Stimulated activated naive CD8-positive, alpha-beta T cell treated with anti-CD3 and anti-CD28 coated beads, Interleukin-15, Interleukin-2, amounts not matched to agents 100 ng/mL and 50 ng/mL, for 24 hours (primary cell): ENCODE results near the gene DLG2.
"Not testable (repeated sequence)": the region's sequence is repeated elsewhere in the genome, so short reads cannot be mapped to it uniquely, and the experiment has no call there.

Experiments used
- H3K27ac Mint-ChIP-seq: one replicate; pipeline ENCODE4 v1.8.0; 2021; ENCODE audit warnings: mild to moderate bottlenecking, mixed read lengths
- H3K27me3 Mint-ChIP-seq: one replicate; pipeline ENCODE4 v1.8.0; 2021; ENCODE audit warnings: mixed read lengths
- H3K36me3 Mint-ChIP-seq: one replicate; pipeline ENCODE4 v1.8.0; 2021; ENCODE audit warnings: low read depth, mixed read lengths
- H3K4me1 Mint-ChIP-seq: one replicate; pipeline ENCODE4 v1.8.0; 2021; ENCODE audit warnings: low read depth, mixed read lengths
- H3K4me3 Mint-ChIP-seq: one replicate; pipeline ENCODE4 v1.8.0; 2021; ENCODE audit warnings: mild to moderate bottlenecking, mixed read lengths
- H3K9me3 Mint-ChIP-seq: one replicate; pipeline ENCODE4 v1.8.0; 2021; ENCODE audit warnings: mixed read lengths

The DLG2 gene

DNA sequence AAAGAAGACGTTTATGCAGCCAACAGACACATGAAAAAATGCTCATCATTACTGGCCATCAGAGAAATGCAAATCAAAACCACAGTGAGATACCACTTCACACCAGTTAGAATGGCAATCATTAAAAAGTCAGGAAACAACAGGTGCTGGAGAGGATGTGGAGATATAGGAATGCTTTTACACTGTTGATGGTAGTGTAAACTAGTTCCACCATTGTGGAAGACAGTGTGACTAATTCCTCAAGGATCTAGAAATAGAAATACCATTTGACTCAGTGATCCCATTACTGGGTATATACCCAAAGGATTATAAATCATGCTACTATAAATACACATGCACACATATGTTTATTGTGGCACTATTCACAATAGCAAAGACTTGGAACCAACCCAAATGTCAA lies 786.9 kb downstream of the DLG2 start:
- H3K4me1 Mint-ChIP-seq, H3K36me3 Mint-ChIP-seq, H3K27ac Mint-ChIP-seq, H3K9me3 Mint-ChIP-seq, H3K27me3 Mint-ChIP-seq, H3K4me3 Mint-ChIP-seq: not testable (repeated sequence)

DNA sequence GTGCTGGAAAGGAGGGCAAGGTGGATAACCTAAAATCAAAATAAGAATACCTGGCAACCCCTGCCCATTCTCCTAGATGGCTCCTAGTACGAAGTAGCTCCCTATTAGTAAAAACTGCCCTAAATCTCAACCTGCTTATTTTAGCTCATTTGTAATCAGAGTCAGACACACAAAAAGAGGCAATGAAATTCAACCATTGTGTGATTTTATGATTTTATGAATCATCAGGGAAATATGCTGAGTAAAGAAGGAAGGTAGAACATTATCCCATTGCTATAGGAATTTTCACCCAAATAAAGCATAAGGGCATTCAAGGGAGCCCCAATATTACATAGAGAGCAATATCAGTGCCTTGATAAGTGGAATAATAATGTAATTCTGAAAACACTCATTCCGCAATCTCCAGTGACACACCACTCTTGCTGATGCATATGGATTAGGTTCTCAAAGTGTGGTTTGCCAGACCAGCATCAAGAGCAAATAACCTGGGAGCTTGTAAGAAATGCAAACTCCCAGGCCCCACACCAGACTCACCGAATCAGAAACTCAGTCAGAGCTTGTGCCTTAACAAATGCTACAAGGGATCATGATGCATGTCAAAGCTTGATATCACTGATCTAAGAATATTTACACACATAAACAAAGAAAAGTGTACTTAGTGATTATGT lies 789.6 kb downstream of the DLG2 start:
- H3K36me3 Mint-ChIP-seq = no peaks in the 10 kb centered on the region

GRCh38 chr11:84836371-84836770 lies 790.8 kb downstream of the DLG2 start:
- no peaks in the 10 kb centered on the region for H3K4me1 Mint-ChIP-seq
- H3K27ac Mint-ChIP-seq = no peak overlapping the region

More for the DNA sequence above, 789.6 kb downstream of the DLG2 start:
- H3K4me1 Mint-ChIP-seq = no peaks in the 10 kb centered on the region
- H3K27ac Mint-ChIP-seq = no peak overlapping the region
- no peak overlapping the region for H3K4me3 Mint-ChIP-seq
- no peaks in the 10 kb centered on the region for H3K27me3 Mint-ChIP-seq
- no peaks in the 10 kb centered on the region for H3K9me3 Mint-ChIP-seq

DNA sequence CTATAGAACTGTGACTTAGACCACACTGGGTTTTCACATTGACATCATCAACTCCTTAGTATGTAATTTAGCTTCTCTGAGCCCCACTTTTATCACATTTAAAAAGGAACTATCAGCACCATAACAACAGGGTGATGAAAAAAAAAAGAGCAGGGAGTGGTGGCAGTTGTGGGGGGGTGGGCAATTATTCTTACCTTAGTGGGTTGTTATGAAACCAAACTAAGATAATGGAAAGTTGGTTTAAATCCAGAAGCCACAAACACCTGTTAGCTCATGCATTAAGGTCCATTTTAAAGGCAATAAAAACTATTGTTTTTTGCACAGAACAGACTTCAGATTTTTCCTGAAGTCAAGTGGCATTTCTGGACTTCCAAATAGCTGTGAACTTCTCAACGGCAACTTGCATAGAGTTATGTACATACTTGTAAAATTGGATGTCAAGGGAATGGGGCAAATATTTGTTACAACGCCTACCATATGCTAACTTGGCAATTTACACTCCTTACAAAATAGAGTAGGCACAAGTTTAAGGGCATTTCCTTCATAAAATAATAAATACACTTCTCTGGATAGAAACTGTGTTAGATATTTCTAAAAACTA lies 793.6 kb downstream of the DLG2 start:
- no peaks in the 10 kb centered on the region for H3K9me3 Mint-ChIP-seq
- no peaks in the 10 kb centered on the region for H3K27me3 Mint-ChIP-seq
- no peaks in the 10 kb centered on the region for H3K36me3 Mint-ChIP-seq
- H3K27ac Mint-ChIP-seq = no peak overlapping the region
- H3K4me1 Mint-ChIP-seq = no peaks in the 10 kb centered on the region
- no peak overlapping the region for H3K4me3 Mint-ChIP-seq

More at GRCh38 chr11:84836371-84836770, 790.8 kb downstream of the DLG2 start:
- no peak overlapping the region for H3K4me3 Mint-ChIP-seq
- no peaks in the 10 kb centered on the region for H3K36me3 Mint-ChIP-seq
- H3K27me3 Mint-ChIP-seq = no peaks in the 10 kb centered on the region
- H3K9me3 Mint-ChIP-seq = no peaks in the 10 kb centered on the region

GRCh38 chr11:84830372-84830771 lies 796.8 kb downstream of the DLG2 start:
- Mint-ChIP-seq H3K27ac (no peak overlapping the region), H3K4me3 (no peak overlapping the region), H3K4me1 (no peaks in the 10 kb centered on the region), H3K9me3 (no peaks in the 10 kb centered on the region), H3K36me3 (no peaks in the 10 kb centered on the region), H3K27me3 (no peaks in the 10 kb centered on the region)

DNA sequence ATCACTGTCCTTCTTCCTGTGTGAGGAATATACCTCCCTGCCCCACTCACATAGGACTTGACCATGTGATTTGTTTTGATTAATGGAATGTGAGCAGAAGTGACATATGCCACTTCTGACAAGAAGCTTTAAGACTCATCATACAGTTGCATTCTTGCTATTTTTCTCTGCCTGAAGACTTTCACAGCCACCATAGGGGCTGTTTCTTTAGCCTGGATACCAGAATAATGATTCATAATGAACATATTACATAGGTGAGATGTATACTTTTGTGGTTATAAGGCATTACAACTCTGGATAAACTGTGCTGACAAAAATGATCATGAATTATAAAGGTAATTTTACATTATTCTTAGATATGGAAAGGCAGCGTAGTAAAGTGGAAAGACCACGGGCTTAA lies 798.0 kb downstream of the DLG2 start:
- no peak overlapping the region for H3K4me3 Mint-ChIP-seq
- no peaks in the 10 kb centered on the region for H3K4me1 Mint-ChIP-seq
- H3K9me3 Mint-ChIP-seq = no peaks in the 10 kb centered on the region
- no peak overlapping the region for H3K27ac Mint-ChIP-seq
- no peaks in the 10 kb centered on the region for H3K36me3 Mint-ChIP-seq
- no peaks in the 10 kb centered on the region for H3K27me3 Mint-ChIP-seq

- Mint-ChIP-seq H3K27me3 (no peaks in the 10 kb centered on the region), H3K36me3 (no peaks in the 10 kb centered on the region), H3K9me3 (no peaks in the 10 kb centered on the region), H3K27ac (no peak overlapping the region), H3K4me1 (no peaks in the 10 kb centered on the region), H3K4me3 (no peak overlapping the region)
Observed at GRCh38 chr11:84828616-84829015, 798.5 kb downstream of the DLG2 start.

- H3K9me3 Mint-ChIP-seq = no peaks in the 10 kb centered on the region
- H3K27me3 Mint-ChIP-seq = no peaks in the 10 kb centered on the region
- no peaks in the 10 kb centered on the region for H3K36me3 Mint-ChIP-seq
- no peak overlapping the region for H3K27ac Mint-ChIP-seq
- no peaks in the 10 kb centered on the region for H3K4me1 Mint-ChIP-seq
- no peak overlapping the region for H3K4me3 Mint-ChIP-seq
Observed at GRCh38 chr11:84825106-84825660, 802.0 kb downstream of the DLG2 start.

DNA sequence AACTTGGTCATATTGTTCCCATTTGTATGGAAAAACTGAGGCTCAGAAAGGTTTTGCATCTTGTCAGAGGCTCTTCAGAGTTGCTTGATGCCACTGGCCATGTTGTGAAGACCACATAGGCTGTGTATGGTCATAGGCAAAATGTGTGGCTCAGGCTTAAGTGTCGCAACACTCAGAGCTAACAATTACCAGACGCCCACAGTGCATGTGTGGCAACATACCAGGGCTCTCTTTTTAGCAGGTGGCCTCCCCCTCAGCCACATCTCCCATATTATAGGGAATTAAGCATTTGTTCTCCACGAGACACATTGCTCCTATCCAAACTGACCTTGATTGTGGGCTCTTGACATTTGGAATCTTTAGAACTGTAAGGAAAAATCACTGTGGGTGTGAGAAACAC lies 802.5 kb downstream of the DLG2 start:
- Mint-ChIP-seq H3K27ac (no peak overlapping the region), H3K9me3 (no peaks in the 10 kb centered on the region), H3K4me3 (no peak overlapping the region), H3K27me3 (no peaks in the 10 kb centered on the region), H3K4me1 (no peaks in the 10 kb centered on the region), H3K36me3 (no peaks in the 10 kb centered on the region)

DNA sequence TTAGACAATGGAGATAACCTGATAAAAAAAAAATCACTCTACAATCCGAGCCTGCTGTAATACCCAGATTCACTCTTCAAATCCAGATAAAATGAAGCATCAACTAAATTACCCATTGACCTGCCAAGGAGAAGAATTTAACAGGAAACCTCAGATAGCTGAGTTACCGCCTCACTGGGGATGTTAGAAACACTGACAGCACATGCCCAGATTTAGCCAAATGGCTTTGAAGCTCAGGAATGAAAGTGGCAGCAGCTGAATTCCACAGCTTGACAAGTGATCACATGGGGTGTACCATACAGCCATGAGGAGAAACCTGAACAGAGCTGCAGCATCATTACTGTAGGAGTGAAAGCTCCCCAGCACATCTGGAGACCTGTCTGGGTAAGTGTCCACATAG lies 807.6 kb downstream of the DLG2 start:
- H3K27me3 Mint-ChIP-seq = no peaks in the 10 kb centered on the region
- no peaks in the 10 kb centered on the region for H3K36me3 Mint-ChIP-seq
- H3K27ac Mint-ChIP-seq = no peak overlapping the region
- H3K4me3 Mint-ChIP-seq = no peak overlapping the region
- H3K4me1 Mint-ChIP-seq = no peaks in the 10 kb centered on the region
- peaks cover 7% of the 10 kb centered on the region for H3K9me3 Mint-ChIP-seq

DNA sequence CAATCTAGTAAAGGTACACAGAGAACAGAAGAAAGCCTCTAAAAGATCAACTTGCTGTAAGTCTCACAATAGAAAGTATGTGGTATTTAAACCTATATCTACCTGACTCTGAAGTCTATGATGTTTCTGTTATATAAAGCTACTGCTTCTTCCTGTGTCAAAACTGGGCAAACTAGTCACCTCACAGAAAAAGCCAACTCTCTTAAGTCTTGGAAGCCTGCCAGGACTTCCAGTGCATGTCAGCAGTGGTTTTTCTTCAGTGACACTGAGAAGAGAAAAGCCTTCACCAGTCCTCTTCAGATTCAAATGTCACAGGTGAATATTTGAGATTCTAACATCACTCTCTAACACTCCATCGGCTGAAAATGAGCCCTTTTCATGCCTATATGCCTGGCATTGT lies 808.0 kb downstream of the DLG2 start:
- Mint-ChIP-seq H3K9me3 (peaks cover 11% of the 10 kb centered on the region), H3K4me3 (no peak overlapping the region), H3K36me3 (no peaks in the 10 kb centered on the region), H3K27me3 (no peaks in the 10 kb centered on the region), H3K4me1 (no peaks in the 10 kb centered on the region), H3K27ac (no peak overlapping the region)

DNA sequence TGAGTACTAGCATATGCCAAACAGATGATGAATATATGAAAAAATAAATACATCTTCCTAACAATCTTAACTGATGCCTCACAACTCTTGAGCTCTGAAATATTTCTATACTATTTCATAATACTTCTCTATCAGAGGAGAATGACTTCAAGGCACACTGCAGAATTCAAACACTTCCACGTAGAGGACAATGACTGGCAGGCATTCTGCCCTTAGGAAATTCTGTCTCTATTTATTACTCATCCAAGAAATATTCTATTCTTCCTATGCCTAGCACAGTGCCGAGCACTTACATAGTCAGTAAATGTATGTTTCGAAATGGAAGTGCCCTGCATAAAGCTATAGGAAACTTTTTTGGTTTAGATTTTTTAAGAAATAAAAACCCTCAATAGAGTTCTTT lies 809.1 kb downstream of the DLG2 start:
- Mint-ChIP-seq H3K4me1 (no peaks in the 10 kb centered on the region), H3K27me3 (no peaks in the 10 kb centered on the region), H3K36me3 (no peaks in the 10 kb centered on the region), H3K9me3 (peaks cover 16% of the 10 kb centered on the region), H3K4me3 (no peak overlapping the region), H3K27ac (no peak overlapping the region)

GRCh38 chr11:84812471-84812969 lies 814.6 kb downstream of the DLG2 start:
- no peaks in the 10 kb centered on the region for H3K27me3 Mint-ChIP-seq
- H3K4me3 Mint-ChIP-seq = no peak overlapping the region
- H3K36me3 Mint-ChIP-seq = no peaks in the 10 kb centered on the region
- no peak overlapping the region for H3K27ac Mint-ChIP-seq
- H3K4me1 Mint-ChIP-seq = no peaks in the 10 kb centered on the region
- H3K9me3 Mint-ChIP-seq = peaks cover 16% of the 10 kb centered on the region

DNA sequence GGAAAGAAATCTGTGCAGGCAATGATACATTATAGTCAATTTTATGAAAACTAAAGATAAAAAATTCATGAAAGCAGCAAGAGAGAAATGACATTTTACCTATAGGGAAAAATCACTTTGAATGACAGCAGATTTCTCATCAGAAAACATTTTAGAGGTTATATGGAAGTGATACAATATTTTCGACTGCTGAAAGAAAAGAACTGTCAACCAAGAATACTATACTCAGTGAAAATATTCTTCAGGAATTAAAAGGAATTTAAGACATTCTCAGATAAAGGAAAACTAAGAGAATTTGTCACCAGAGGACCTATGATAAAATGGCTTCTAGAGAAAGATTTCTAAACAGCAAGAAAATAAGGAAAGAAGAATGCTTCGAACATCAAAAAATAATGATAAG lies 820.8 kb downstream of the DLG2 start:
- no peaks in the 10 kb centered on the region for H3K27me3 Mint-ChIP-seq
- no peaks in the 10 kb centered on the region for H3K36me3 Mint-ChIP-seq
- H3K9me3 Mint-ChIP-seq = peaks cover 10% of the 10 kb centered on the region
- H3K27ac Mint-ChIP-seq = no peak overlapping the region
- no peak overlapping the region for H3K4me3 Mint-ChIP-seq
- no peaks in the 10 kb centered on the region for H3K4me1 Mint-ChIP-seq

DNA sequence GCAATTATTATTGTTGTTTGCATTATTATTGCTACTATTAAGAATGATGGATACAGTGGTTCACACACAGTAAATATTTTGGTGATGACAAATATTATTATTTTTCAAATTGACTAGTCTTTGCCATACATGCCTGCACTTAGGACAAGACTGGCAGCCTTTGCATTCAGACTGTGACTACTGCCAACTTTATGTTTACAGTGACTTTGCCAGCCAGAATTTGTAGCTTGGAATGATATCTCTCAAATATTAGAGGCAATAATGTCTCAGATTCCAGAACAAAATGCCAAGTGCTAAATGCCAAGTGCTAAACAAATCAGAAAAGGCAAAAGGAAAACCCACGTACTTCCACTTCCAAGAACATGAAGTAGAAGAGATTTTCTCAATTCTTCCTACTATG lies 823.1 kb downstream of the DLG2 start:
- Mint-ChIP-seq H3K4me3 (no peak overlapping the region), H3K36me3 (no peaks in the 10 kb centered on the region), H3K27me3 (no peaks in the 10 kb centered on the region), H3K4me1 (no peaks in the 10 kb centered on the region), H3K9me3 (peaks cover 10% of the 10 kb centered on the region), H3K27ac (no peak overlapping the region)
